H4 (cell line): ENCODE data around the gene MAPKAP1. TPM values are rescaled to one million over a fixed set of nuclear protein-coding genes. Genes with fewer than 3 reads are reported as not detected.
"Not testable (repeated sequence)": the region's sequence is repeated elsewhere in the genome, so short reads cannot be mapped to it uniquely, and the experiment has no call there.

ENCODE experiments used
- DNase-seq: peaks from one replicate; pipeline ENCODE4 v3.0.0-alpha.2; 2015; ENCODE audit warnings: low spot score
- total RNA-seq: library from RNA; depleted of rRNA; stranded (reverse); fragments of >200 nt; shearing (Covaris generic); gene quantifications from 2 replicates; pipeline ENCODE4 v1.2.3, GENCODE V29; 2014

The MAPKAP1 gene
- total RNA-seq, 1 experiment from 2014 or later = 84.3 TPM

DNA sequence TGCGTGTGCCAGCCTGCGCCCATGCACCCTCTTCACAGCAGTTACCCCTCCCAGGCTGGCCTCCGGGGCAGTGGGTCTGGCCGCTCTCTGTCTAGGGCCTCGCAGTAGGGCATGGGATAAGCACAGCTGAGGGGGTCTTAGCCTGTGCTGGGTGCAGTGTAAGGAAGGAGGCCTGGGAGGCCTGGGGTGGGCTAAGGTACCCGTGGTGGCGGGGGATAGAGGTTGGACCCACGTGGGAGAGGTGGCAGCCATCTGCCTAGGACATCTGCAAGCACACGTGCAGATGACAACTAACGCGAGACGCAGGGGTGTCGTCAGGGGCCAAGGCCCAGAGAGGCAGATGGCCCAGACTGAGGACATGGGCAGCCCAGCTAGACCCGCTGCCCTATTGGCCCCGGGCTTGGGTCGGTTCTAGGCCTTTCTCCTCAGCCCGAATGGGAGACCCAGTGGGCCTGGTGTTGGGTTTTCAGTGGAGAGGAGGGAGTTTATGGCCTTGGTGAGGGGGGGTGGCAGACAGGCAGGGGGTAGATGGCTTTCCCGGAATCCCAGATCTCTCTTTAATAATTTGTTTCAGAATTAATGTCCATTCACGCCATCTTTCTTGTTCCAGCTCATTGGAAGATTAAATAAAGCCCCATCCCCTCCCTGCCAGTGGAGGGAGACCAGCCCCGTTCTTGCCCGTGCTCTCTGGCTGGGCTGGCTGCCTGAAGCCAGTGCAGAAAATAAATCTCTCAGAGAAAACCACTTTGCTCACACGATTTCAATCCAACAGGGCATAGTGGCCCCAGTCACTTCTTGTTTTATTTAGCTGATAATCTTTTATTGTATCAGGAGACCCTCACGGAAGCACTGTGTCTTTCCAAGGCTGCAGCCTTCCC, 291.2 kb downstream of the MAPKAP1 start:
- DNase-seq = no peak

DNA sequence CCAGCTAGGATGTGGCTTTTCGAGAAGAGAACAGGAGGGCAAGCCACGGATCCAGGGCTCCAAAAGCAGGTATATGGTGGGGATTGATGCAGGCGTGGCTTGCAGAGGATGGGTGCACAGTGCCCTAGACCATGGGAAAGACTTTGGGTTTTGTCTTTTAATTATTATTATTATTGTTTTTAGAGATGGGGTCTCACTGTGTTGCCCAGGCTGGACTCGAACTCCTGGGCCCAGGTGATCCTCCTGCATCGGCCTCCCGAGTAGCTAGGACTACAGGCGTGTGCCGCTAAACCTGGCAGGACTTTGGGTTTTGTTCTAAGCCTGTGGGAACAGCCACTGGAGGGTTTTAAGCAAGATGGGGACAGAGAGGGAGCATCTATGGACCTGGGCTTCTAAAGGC, 293.4 kb downstream of the MAPKAP1 start:
- DNase-seq = no peak

DNA sequence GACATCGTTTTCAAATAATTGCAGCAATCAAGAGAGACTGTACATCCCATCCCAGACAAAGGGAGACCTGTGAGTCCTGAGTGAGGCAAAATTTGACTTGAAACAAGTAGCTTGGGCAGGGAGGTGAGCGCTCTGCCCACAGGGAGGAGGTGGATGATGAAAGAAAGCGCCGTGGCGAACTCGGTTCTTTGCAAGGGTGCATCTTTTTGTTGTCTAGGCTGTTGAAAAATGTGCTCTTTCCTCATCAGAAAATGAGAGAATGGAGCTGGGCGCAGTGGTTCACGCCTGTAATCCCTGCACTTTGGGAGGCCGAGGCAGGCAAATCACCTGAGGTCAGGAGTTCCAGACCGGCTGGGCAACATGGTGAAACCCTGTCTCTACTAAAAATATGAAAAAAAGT, 294.8 kb downstream of the MAPKAP1 start:
- no peak for DNase-seq

- DNase-seq = no peak
Measured at GRCh38 chr9:125411171-125411756, 295.7 kb downstream of the MAPKAP1 start.

GRCh38 chr9:125410522-125410894, 296.5 kb downstream of the MAPKAP1 start:
- DNase-seq = no peak

- peak; percentile 54 for DNase-seq
Measured at GRCh38 chr9:125409637-125410521, 297.1 kb downstream of the MAPKAP1 start.

DNA sequence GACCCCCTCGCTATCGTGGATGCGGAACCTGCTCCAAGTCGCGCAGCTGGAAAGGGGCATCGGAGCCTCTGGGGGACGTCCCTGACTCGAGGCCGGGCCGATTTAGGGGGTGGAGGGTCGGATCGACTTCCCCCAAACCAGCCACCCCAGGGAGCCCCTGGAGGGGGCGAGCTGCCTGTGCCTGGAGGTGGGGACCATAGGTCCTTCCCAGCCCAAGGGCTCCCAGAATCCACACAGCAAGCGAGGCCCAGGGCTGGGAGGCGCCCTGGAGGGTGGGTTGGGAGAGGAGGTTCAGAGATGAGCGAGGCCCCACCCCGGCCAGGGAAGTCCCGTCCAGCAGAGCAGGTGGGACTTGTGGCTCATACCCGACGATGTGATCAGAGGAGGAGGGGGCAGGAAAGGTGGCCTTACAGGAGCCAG, 297.8 kb downstream of the MAPKAP1 start:
- no peak for DNase-seq

- DNase-seq = peak; percentile 44
Measured at GRCh38 chr9:125407974-125408900, 298.8 kb downstream of the MAPKAP1 start.

DNA sequence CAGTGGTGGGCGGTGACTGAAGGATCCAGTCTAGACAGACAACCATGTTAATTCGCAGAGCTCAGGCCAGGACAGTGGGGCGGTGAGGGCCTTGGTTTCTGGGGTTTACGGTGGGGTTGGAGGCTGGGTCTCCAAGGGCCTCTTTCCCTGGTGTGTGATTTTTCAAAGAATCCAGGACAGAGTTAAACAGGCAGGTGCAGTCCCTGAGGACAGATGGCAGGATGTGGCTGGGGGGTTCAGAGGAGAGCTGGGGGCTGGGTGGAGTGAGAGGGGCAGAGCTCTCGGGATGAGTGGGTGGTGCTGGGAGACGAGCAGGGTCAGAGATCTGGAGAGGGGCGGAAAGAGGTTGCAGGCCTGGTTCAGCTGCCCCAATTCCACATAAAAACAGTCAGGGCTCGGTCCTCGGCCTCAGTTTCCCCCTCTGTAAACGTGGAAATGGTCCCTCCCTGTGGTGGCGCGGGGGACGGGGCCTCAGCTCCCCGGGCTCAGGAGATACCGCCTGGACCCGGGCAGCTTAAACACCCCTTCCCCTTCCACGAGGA, 299.5 kb downstream of the MAPKAP1 start:
- no peak for DNase-seq

DNA sequence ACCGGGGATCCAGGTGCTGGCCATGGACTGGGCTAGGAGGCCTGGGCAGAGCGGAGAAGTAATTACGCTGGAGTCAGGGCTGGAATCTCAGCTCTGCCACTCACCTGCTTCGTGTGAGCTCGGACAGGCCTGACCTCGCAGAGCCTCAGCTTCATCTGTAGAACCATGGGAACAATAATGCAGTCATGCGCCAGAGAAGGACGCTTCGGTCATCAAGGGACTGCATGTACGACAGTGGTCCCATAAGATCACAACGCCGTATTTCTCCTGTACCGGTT, 300.3 kb downstream of the MAPKAP1 start:
- no peak for DNase-seq

- DNase-seq = peak; percentile 27
Measured at GRCh38 chr9:125405938-125406809, 300.8 kb downstream of the MAPKAP1 start.

- no peak for DNase-seq
Measured at GRCh38 chr9:125404733-125405132, 302.3 kb downstream of the MAPKAP1 start.

- DNase-seq = no peak
Measured at GRCh38 chr9:125400725-125401716, 306.0 kb downstream of the MAPKAP1 start.

DNA sequence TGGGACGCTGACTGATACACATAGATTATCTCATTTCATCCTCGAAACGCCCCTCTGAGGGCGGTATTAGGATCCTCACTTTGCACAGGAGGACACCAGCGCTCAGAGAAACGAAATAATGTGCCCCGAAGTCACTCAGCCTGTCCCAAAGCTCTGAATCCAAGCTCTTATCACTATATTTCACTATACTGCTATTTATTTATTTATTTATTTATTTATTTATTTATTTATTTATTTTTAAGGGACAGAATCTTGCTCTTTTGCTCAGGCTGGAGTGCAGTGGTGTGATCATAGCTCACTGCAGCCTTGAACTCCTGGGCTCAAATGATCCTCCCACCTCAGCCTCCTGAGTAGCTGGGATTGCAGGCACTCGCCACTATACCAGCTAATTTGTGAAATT, 306.8 kb downstream of the MAPKAP1 start:
- not testable (repeated sequence) for DNase-seq

GRCh38 chr9:125399666-125400065, 307.3 kb downstream of the MAPKAP1 start:
- DNase-seq = no peak

DNA sequence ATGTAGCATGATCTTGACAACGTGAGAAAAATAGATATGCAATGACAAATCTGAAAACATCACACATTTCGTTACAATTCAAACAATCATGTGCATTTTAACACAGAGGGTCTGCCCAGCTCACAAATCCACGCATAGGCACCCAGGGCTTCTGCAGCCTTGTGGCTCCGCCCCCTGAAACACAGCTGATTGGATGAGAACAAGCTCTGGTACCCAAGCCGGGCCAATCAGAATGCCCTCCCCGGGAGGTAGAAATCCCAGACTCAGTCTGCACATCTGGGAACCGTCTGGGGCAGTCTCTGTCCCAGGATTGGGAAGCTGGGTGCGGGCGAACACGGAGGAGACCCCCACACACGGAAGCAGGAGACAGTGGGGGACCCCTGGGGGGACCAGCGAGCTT, 307.8 kb downstream of the MAPKAP1 start:
- no peak for DNase-seq

DNA sequence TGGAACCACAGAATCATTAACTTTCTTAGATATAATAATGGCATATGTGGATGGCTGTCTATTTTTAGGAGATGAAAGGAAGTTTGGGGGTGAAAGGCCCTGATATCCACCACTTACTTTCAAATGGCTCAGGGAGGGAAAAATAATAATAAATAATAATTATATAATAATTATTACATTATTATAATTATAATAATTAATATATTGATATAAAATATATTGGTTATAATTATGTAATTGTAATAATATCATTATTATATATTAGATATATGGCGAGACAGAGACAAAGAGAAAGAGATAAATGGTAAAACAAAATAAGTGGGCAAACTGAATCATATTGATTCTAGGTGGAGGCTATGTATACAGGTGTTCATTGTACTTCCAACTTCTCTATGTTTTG, 308.8 kb downstream of the MAPKAP1 start:
- DNase-seq = no peak

GRCh38 chr9:125397736-125398135, 309.3 kb downstream of the MAPKAP1 start:
- DNase-seq = no peak

DNA sequence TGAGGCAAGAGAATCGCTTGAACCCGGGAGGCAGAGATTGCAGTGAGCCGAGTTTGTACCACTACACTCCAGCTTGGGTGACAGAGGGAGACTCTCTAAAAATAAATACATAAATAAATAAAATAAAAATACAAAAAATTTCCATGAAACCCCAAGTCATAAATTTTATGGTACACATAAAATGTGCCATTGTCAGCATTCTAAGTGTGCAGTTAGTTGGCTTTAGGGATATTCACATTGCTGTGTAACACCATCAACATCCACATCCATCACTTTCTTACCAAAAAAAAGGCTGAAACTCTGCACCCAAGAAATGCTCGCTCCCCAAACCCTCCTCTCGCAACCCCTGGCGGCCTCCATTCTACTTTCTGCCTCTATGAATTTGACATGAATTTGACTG, 310.2 kb downstream of the MAPKAP1 start:
- DNase-seq = no peak
